ENCODE data around the gene CALCOCO1.

GRCh38 chr12:53686436-53686835 is 40.8 kb downstream of the CALCOCO1 start:
- TF ChIP-seq NR3C1 (CRISPR knock-in tag; conservative IDR thresholded peaks at IDR 0.05; ENCODE audit: low read depth) (no peak), SMAD4 (CRISPR knock-in tag; IDR thresholded peaks at IDR 0.05) (no peak), TEAD4 (CRISPR knock-in tag; IDR thresholded peaks at IDR 0.05) (no peak), MAX (CRISPR knock-in tag; IDR thresholded peaks at IDR 0.05) (no peak), CREM (CRISPR knock-in tag; IDR thresholded peaks at IDR 0.05) (no peak)
- TF ChIP-seq, protein P1, sequence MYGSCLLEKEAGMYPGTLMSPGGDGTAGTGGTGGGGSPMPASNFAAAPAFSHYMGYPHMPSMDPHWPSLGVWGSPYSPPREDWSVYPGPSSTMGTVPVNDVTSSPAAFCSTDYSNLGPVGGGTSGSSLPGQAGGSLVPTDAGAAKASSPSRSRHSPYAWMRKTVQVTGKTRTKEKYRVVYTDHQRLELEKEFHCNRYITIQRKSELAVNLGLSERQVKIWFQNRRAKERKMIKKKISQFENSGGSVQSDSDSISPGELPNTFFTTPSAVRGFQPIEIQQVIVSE (CRISPR knock-in tag; IDR thresholded peaks at IDR 0.05; ENCODE audit: borderline replicate concordance): no peak
- TF ChIP-seq, protein P2, sequence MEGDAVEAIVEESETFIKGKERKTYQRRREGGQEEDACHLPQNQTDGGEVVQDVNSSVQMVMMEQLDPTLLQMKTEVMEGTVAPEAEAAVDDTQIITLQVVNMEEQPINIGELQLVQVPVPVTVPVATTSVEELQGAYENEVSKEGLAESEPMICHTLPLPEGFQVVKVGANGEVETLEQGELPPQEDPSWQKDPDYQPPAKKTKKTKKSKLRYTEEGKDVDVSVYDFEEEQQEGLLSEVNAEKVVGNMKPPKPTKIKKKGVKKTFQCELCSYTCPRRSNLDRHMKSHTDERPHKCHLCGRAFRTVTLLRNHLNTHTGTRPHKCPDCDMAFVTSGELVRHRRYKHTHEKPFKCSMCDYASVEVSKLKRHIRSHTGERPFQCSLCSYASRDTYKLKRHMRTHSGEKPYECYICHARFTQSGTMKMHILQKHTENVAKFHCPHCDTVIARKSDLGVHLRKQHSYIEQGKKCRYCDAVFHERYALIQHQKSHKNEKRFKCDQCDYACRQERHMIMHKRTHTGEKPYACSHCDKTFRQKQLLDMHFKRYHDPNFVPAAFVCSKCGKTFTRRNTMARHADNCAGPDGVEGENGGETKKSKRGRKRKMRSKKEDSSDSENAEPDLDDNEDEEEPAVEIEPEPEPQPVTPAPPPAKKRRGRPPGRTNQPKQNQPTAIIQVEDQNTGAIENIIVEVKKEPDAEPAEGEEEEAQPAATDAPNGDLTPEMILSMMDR (IDR thresholded peaks at IDR 0.05): no peak

All from WTC11 (cell line).